ENCODE results near the gene HOXD10.

HOXD10 gene

DNA sequence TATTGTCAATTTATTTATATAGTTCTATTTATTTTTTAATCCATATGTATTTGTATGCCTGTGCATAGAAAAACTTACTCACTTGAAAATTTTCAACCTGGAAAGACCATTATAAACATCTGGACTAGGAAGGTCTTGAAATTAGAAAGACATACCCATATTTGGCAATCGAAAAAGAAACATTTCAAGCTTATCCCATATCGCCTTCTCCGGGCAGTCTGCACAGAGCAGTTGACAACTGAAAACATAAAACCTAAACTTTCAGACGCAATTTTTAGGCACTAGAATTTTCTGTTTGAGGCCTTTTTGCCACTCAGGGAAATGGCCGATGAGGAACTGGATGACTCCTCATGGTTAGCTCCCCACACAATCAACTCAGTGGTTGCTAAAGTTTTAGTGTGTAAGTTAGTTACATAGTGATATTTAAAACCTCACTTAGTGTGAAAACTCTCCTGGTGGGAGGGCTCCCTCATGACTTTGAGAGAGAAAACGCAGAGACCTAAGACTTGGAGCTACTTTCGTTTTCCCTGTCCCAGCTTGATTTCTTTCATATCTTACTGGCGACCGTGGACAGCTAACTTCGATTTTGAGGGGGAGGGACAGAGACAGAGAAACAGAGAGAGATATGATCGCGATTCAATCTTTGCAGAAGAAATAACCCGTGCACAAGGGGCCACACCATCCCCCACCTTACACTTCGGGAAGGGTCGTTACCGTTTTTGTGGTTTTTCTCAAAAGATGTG, 20.2 kb upstream of the HOXD10 start:
- peak; percentile 41 for DNase-seq

DNA sequence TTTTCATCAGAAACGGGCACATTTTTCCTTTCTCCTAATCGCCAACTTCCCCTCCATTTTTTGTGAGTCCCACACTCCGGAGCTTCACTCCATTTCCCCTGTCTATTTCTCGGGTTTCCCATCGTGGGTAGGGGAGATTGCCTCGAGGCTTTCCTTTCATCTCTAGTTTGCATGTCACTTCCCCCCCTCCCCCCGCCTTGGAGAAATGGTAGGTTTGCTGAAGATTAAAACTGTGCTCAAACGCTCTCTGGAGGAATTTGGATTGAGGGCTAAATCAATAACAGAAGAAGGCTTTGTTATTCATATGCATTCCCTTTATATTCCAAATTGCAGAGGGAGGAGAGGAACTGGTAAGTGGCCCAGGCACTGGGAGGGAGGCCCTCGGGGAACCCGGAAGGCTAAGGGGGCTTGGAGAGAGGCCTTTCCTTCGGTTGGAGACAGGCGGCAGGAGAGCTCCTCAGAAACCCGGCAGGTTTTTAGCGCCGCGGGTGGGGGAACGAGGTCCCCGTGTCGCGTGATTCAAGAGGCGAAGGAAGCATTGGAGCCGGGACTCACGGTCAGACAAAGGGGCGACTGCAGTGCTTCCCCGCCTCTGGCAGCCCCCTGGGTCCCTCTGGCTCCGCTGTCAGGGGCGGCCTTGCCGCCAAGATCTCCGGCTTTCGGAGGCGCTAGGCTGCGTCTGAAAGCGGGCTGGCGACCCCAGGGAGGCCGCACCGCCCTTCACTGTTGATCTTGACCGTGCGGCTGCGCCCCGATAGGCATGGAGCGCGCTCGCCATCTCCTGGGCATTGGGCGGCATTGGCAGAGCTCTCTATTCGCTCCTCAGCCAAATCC, 19.4 kb upstream of the HOXD10 start:
- peak; percentile 81 for DNase-seq

DNA sequence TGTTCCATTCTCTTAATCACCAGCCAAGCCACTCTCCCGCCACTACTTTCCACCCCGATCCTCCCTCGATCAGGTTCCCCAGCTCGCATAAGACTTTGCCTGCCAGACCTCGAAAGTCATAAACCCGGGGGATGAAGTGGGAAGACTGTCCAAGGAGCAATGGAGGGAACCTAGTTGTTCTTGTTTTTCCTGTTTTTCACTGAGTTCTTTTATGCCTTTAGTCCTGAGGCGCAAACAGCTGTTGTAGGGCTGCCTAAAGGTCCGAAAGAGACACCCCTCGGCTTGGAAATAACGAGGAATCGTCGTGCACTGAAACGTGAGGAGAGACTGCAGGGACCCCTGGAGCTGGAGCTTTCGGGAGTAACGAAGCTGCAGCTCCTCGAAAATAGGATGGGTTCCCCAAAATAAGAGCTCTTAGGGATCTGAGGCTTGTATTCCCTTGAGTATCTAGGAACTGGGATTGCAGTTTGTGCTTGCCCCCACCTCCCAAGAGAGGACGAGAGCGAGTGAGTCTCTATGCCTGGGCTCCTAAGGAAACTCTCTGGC, 18.7 kb upstream of the HOXD10 start:
- no peak for DNase-seq

DNA sequence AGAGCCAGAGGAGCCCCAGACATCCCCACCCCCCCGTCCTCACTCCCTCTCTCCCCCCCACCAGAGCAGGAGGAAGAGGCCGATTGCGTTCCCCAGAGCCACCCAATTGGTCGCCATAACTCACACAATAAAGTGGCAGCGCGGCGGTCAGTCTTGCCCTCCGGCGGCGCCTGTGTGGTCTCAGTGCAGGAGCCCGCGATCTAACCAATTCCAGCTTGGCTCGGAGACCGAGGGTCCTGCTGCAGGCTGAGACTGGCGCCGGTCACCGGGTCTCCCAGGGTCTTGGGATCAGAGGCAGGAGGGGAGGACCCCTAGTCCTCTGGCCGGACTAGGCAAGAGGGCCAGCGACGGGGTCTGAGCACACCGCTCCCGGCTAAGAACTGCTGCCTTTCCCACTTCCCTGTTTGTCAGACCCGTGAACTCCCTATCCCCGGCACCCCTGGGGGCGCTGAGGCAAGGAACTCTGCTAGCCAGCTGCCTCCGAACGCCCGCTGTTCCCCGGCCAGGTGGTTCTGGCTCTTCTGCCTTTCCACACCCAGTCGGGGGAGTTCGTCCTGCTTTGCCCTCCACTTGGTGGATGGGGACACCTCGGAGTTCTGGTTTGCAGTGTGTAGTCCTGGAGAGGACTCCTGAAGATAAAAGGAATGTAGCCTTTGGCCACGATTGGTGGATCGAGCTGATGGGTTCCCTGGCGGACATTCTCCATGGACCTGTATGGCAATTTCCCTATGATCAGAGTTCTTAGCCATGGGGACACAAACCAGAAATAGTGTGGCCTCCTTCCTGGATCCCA, 18.0 kb upstream of the HOXD10 start:
- DNase-seq, result peak; percentile 53

DNA sequence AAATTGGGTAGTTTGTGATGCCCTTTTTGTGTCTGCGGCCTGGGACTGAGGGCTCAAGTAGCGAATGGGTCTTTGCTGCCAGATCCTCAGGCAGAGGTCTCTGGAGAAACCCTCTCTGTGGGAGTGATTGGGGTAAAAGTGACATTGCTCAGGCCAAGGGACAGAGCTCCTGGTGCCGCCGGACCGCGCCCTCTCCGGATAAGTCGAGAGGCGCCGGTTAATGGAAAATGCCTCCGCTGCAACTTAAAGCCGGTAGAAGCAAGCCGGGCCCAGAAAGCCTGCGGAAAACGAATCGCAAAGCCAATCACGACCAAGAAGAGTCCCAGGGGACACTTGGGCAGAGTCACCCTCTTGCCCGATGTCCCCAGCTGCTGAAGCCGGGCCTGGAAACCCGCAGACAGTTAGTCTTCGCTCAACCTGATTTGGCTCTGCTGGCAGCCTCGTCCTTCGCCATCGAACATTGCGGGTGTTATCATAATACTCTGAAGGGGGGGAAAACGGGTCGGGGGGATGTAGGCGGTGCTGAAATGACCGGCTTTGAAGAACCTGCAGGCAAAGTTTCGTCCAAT, 17.3 kb upstream of the HOXD10 start:
- DNase-seq, result no peak

DNA sequence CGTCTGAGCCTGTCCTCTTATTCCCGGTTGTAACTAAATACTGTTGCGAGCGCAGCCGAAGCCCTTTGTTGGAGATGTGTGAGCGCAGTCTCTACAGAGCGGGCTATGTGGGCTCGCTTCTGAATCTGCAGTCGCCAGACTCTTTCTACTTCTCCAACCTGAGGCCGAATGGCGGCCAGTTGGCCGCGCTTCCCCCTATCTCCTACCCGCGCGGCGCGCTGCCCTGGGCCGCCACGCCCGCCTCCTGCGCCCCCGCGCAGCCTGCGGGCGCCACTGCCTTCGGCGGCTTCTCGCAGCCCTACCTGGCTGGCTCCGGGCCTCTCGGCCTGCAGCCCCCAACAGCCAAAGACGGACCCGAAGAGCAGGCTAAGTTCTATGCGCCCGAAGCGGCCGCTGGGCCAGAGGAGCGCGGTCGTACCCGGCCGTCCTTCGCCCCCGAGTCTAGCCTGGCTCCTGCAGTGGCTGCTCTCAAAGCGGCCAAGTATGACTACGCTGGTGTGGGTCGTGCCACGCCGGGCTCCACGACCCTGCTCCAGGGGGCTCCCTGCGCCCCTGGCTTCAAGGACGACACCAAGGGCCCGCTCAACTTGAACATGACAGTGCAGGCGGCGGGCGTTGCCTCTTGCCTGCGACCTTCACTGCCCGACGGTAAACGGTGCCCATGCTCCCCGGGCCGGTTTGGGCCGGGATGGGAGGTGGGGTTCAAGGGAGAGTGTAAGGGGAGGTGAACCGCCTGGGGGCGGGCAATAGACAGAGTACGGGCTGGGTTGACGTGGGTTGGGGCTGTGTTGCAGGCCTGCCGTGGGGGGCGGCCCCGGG, 16.6 kb upstream of the HOXD10 start, which contains the start of gene HOXD12:
Gene HOXD12, plus strand, starts transcription at position 68 of the 819 bp plus-strand sequence. Its CDS starts 7 bp downstream, at position 75.
- peak; percentile 51 for DNase-seq

DNA sequence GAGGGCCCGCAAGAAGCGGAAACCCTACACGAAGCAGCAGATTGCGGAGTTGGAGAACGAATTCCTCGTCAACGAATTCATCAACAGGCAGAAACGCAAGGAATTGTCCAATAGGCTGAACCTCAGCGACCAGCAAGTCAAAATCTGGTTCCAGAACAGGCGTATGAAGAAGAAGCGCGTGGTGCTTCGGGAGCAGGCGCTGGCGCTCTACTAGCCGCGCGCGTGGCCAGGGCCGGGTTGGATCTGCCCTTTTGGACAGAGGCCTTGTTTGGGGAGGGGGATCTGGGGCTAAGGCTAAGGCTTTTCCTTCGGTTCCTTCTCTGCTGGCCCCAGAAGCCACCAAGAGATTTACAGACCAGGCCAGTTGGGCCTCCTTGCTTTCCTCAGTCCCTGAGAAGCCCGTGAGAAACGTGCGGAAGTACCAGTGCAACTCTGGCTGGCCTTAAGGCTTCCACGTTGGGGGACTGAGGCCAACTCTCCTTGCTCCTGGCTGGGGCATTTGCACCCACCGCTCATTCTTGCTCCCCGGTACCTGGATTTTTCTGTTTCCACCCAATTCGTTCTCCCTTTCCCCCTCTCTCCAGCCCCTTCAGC, 15.9 kb upstream of the HOXD10 start:
- DNase-seq, result peak; percentile 47

DNA sequence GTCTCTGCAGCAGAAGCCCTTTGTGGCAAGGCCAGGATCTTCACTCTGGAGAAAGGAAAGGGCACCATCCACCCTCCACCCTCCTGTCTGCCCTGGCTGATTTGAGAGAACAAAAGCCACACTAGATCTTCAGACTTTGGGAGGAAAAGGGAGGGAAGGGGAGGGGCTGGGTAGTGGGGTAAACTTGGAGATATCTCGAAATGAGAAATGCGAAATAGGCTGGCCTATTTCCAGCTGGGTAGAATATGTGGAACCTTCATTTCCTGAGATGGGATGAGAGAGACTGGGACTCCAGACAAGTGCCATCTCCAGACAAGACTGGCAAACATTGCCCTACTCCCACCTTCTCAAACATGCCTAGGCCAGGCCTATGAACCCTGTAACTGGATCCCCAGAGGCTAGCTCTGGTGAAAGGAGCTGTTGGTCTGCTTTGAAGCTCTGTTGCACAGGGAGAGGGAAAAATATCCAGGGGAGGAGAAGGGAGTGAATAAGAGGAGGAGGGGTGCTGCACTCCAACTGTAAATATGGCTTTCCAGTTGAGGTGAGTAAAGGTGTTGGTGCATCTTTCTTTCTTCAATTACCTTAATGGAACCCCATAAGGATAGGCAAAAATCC, 15.3 kb upstream of the HOXD10 start:
- no peak for DNase-seq

DNA sequence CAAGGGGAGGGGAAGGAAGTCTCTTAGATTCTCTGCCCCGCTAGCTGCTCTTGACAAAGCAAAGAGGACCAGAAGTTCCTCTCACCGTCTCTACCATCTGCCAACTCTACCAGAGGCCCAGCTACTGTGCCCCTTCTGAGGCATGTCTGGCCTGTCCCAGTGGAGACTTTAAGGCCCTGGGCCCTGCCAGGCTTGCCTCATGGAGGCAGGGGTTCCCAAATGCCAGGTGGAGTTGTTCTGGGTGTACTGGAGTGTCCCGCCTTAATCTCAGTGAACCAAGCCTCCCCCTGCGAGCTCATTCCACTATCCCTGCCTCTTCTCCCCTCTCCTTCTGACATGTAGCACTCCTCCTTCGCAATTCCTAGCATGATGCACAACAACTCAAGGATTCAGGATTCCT, 14.7 kb upstream of the HOXD10 start:
- no peak for DNase-seq

DNA sequence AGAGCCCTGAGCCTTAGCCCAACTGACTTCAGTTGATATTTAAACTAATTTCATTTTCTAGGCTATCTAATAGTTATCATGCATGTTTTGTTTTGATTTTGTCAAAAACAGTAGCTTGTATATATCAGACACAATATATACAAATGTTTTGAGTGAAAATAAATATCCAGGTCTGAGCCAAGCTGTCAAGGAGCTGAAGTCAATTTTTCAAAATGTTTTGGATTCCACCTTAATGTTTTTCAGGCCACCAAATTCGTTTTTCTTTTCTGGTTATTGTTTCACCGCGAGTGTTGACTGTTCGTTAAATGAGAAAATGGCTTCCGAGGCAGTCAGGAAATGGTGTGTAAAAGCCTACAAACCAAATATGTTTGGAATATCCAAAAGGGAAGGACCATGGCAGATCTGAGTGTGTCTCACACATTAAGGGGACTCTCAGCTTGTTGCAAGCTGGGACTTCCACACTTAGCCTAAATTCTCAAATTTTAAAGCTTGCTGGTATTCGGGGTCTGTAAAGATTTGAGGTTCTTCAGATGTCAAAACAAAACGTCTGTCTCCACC, 14.2 kb upstream of the HOXD10 start:
- no peak for DNase-seq

DNA sequence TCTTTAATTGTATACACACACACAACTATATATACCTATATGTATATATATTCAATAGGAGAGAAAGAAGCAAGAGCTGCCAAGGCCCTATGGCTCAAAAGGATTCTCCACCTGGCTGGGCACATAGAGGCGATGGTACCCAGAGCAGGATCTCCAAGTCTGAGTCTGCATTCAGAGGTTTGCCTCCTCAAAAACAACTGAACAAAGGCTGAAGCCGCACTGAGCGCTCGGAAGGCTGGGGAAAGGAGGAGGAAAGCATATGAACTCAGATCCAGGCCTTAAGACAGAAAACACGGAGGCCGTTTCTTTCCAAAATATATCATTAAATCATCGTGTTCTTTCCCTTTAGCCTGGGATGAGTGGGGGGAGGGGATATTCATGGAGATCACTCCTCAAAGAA, 13.4 kb upstream of the HOXD10 start:
- DNase-seq, result no peak

DNA sequence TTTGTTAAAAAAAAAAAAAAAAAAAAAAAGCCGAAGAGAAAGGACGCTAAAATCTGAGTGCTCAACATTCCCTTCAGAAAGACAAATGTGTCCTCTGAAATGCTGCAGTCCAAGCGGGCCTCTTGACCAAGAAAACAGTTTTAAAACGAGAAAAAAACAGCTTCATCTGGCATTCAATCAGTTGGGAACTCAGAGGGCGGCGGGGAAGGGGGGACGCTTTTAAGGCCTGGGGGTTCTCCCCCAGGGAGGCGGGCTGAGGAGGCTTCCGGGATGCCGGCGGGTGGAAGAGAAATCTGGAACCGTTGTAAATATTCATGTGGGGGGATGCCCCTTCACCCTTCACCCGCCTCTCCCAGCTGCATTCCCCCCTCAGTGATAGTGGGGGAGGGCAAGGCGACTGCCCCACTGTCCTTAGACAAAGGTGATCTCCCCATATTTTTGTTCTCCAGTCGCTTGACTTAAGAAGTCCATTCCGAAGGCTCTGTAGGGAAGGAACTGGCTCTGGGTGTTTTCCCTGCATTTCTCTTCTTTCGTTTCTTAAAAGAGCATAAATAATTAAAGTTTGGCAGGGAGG, 12.7 kb upstream of the HOXD10 start:
- peak; percentile 35 for DNase-seq

DNA sequence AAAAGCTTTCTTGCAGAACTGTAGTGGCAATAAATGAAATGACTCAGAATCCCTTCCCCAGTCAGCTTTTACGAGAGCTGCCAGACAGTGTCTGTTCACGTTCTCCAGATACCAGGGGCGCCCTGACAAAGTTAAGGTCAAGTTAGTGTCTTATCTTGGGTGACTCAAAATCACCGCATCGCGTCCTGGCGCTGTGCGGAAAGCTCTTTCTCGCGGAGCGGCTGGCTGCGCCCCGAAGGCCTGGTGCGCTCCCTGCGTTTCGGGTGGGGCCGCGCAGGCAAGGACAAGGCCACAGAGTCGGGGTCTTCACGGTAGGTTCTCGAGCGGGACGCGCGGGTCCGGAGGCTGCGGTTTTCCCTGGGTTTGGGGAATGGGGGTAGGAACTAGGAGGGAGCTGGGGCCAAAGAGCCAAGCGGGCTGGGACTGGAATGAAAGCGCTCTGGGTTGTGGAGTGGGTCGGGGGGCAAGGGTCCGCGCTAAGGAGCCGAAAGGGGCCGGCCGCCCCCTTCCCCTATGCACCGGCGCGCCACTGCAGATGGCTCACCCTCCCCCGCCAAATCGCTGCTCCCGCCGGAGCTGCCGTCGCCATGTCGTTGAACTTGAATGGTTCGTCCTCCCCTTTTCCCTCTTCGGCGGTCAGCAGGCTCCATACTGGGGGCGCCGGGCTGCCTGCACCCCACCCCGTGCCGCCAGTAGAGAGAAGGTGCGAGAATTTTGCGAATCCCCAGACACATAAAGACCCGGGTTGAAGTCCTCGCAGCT, 12.1 kb upstream of the HOXD10 start:
- DNase-seq, result peak; percentile 55

DNA sequence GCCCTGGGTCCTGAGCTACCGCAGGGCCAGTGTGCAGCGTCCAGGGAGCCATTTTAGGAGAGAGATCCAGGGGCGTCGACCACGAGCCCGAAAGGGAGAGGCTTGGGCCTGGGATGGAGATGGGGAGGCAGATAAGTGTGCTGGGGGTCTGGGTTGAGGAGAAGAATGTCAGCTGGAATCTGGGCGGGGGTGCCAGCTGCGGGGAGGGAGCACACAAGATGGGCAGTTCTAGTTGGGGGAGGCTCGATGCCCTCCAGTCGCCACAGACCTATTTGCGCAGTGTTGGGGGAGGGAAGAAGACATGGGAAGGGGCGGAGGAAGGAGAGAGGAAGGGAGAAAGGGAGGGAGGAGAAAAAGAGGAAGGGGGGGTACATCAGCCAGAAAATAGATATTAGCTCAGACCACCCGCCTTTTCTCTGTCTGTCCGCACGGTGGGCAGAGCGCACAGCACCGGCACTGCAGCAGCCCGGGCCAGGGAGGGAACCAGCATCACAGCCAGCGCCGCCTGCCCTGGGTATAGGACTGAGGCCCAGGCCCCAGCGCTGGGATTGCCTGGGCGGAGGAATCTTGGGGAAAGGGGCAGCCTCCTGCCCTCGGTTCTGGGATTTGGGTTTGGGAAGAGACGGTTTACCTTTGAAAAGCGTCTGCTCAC, 11.4 kb upstream of the HOXD10 start:
- peak; percentile 54 for DNase-seq

DNA sequence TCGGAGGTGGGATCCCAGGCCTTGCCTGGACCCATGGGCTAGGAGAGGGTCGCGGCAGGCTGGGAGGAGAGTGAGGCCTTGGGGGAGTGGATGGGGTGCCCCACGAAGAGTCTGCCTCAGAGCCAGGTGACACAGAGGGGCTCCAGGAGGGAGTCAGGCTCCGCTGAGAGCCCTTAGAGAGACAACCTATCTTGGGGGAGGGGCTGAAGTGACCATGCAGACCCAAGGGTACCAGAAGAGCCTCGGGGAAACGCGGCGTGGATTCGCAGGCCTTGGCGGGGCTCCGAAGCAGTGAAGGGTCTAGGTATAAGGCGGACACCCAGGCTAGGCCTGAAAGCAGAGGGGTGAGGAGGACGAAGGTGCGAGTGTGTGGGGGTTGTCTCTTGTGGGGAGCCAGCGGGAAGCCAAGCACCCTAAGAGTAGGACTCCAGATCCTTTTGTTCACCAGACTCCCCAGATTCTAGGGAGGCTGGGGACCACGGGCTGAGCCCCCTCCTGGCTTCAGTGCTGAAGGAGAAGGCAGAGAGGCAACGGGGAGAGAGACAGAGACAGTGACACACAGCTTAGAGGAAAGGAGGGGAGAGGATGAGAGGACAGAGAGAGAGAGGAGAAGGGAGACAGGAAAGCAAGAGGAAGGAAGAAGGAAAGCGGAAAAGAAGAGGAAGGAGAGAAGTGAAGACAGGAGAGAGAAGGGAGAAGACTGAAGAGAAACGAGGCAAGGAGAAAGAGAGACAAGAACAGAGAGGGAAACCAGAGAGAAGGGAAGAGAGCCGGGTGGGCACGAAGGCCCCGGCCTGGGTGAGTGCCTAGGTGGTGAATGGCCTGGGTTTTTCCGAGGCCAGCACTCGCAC, 10.6 kb upstream of the HOXD10 start:
- DNase-seq, result peak; percentile 49

DNA sequence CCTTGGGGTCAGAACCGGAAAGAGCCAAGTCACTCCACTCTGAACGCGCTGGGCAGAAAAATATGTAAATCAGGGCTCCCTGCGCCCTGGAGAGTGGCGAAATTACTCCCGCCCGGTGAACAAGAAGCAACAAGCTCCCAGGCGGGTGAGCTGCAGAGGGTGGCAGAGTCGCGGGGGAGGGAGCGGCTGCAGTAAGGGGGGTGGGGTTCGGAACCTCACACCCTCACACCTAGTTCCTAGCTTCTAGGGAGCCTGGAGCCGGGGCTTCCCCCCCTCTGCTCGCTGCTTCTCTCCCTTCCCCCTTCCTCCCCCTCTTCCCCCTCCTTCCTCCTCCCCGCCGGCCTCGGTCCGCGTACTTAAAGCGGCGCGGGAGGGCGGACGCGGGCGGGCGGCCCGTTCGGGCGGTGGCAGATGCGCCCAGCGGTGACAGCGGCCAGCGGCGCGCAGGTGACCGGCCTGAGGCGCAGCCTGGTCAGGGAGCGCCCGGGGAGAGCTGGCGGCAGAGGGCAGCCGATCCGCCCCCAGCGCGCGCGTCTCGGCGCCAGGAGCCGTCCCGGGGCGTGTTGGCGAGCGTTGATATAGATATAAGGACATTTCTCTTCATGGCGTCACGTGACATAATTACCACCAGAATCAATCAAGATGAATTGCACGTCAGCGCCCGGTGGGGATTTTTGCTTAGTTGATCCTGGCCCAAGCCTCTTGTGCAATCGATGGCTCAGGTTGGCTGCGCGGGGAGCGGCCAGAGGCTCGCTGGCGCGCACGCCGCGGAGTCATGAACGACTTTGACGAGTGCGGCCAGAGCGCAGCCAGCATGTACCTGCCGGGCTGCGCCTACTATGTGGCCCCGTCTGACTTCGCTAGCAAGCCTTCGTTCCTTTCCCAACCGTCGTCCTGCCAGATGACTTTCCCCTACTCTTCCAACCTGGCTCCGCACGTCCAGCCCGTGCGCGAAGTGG, 9.7 kb upstream of the HOXD10 start, which contains the start of gene HOXD11:
Gene HOXD11, plus strand, starts transcription at position 700 of the 959 bp plus-strand sequence. Its CDS starts 76 bp downstream, at position 776.
- DNase-seq, result peak; percentile 56
